Muscle layer of duodenum (tissue), 2 donors: Measurements from ENCODE around the gene WDR59.
"Not testable (repeated sequence)": the region's sequence is repeated elsewhere in the genome, so short reads cannot be mapped to it uniquely, and the experiment has no call there.

ENCODE experiments used
- H3K27ac ChIP-seq: one replicate; pipeline ENCODE4 v1.7.0; 2013; ENCODE audit warnings: mild to moderate bottlenecking, low read length
- H3K27me3 ChIP-seq: one replicate; pipeline ENCODE4 v1.7.0; 2013; ENCODE audit warnings: low read depth, mild to moderate bottlenecking, control low read depth, low read length
- H3K36me3 ChIP-seq, 2 donors: one replicate each; pipeline ENCODE4 v1.7.0; 2013; ENCODE audit warnings: low read length in 2 of 2, control low read depth in 1 of 2, mild to moderate bottlenecking in 1 of 2; ENCODE audit not compliant: insufficient read depth in 2 of 2, control insufficient read depth in 1 of 2
- H3K4me1 ChIP-seq, 2 donors: one replicate each; pipeline ENCODE4 v1.7.0; 2013; ENCODE audit warnings: low read length in 2 of 2, mild to moderate bottlenecking in 2 of 2, control low read depth in 1 of 2, moderate library complexity in 1 of 2; ENCODE audit not compliant: insufficient read depth in 2 of 2, control insufficient read depth in 1 of 2
- H3K4me3 ChIP-seq, 2 donors: one replicate each; pipeline ENCODE4 v1.7.0; 2013; ENCODE audit warnings: low read length in 2 of 2, low read depth in 1 of 2, mild to moderate bottlenecking in 1 of 2
- H3K9me3 ChIP-seq, 2 donors: one replicate each; pipeline ENCODE4 v1.7.0; 2013; ENCODE audit warnings: low read length in 2 of 2, control low read depth in 1 of 2, mild to moderate bottlenecking in 1 of 2; ENCODE audit not compliant: control insufficient read depth in 1 of 2
- donor health status: healthy.

The WDR59 gene

GRCh38 chr16:74997042-74997491 lies 12.1 kb upstream of the WDR59 start:
- Histone ChIP-seq H3K4me3 (no peak overlapping the region), H3K4me1 (peaks cover 0 to 16% of the 10 kb centered on the region in 2 donors), H3K36me3 (no peaks in the 10 kb centered on the region), H3K27ac (no peak overlapping the region), H3K9me3 (no peaks in the 10 kb centered on the region), H3K27me3 (no peaks in the 10 kb centered on the region)

GRCh38 chr16:74995986-74996385 lies 11.1 kb upstream of the WDR59 start:
- Histone ChIP-seq H3K4me1 (peaks cover 0 to 12% of the 10 kb centered on the region in 2 donors), H3K4me3 (no peak overlapping the region), H3K27me3 (no peaks in the 10 kb centered on the region), H3K27ac (no peak overlapping the region), H3K36me3 (no peaks in the 10 kb centered on the region), H3K9me3 (no peaks in the 10 kb centered on the region)

GRCh38 chr16:74991593-74992403 lies 6.9 kb upstream of the WDR59 start:
- H3K9me3 ChIP-seq: no peaks in the 10 kb centered on the region
- peak overlapping the region; percentile 89 for H3K27ac ChIP-seq
- H3K4me3 ChIP-seq: peak overlapping the region in 1 of 2 donors; percentile 8
- peaks cover 0 to 6% of the 10 kb centered on the region in 2 donors for H3K4me1 ChIP-seq
- H3K36me3 ChIP-seq: no peaks in the 10 kb centered on the region
- no peaks in the 10 kb centered on the region for H3K27me3 ChIP-seq

GRCh38 chr16:74991268-74991592 lies 6.3 kb upstream of the WDR59 start:
- Histone ChIP-seq H3K36me3 (no peaks in the 10 kb centered on the region), H3K9me3 (no peaks in the 10 kb centered on the region), H3K4me3 (no peak overlapping the region), H3K27me3 (no peaks in the 10 kb centered on the region), H3K4me1 (peaks cover 0 to 6% of the 10 kb centered on the region in 2 donors), H3K27ac (no peak overlapping the region)

- H3K9me3 ChIP-seq: no peaks in the 10 kb centered on the region
- H3K36me3 ChIP-seq: no peaks in the 10 kb centered on the region
- no peaks in the 10 kb centered on the region for H3K27me3 ChIP-seq
- no peak overlapping the region for H3K27ac ChIP-seq
- H3K4me3 ChIP-seq: no peak overlapping the region
- H3K4me1 ChIP-seq: peaks cover 0 to 6% of the 10 kb centered on the region in 2 donors
Measured at GRCh38 chr16:74990832-74991231, 5.9 kb upstream of the WDR59 start.

- H3K4me1 ChIP-seq, H3K27me3 ChIP-seq, H3K4me3 ChIP-seq, H3K36me3 ChIP-seq, H3K27ac ChIP-seq, H3K9me3 ChIP-seq: not testable (repeated sequence)
Measured at GRCh38 chr16:74989864-74990263, 4.9 kb upstream of the WDR59 start.

GRCh38 chr16:74987027-74987681 lies 2.2 kb upstream of the WDR59 start:
- Histone ChIP-seq H3K27me3 (no peaks in the 10 kb centered on the region), H3K27ac (no peak overlapping the region), H3K9me3 (no peaks in the 10 kb centered on the region), H3K4me3 (no peak overlapping the region), H3K4me1 (peaks cover 0 to 4% of the 10 kb centered on the region in 2 donors), H3K36me3 (no peaks in the 10 kb centered on the region)

GRCh38 chr16:74984194-74984528 lies 762 bp downstream of the WDR59 start:
- no peaks in the 10 kb centered on the region for H3K27me3 ChIP-seq
- H3K4me3 ChIP-seq: peak overlapping the region; percentile 88 to 91
- H3K36me3 ChIP-seq: no peaks in the 10 kb centered on the region
- no peaks in the 10 kb centered on the region for H3K9me3 ChIP-seq
- peak overlapping the region; percentile 67 for H3K27ac ChIP-seq
- H3K4me1 ChIP-seq: peaks cover 0 to 3% of the 10 kb centered on the region in 2 donors

GRCh38 chr16:74982256-74982655 lies 2.7 kb downstream of the WDR59 start:
- Histone ChIP-seq H3K27ac (no peak overlapping the region), H3K27me3 (no peaks in the 10 kb centered on the region), H3K9me3 (no peaks in the 10 kb centered on the region), H3K4me1 (peaks cover 0 to 3% of the 10 kb centered on the region in 2 donors), H3K36me3 (no peaks in the 10 kb centered on the region), H3K4me3 (no peak overlapping the region)

GRCh38 chr16:74975591-74975990 lies 9.3 kb downstream of the WDR59 start:
- Histone ChIP-seq H3K27ac (no peak overlapping the region), H3K4me3 (no peak overlapping the region), H3K36me3 (peaks cover 0 to 3% of the 10 kb centered on the region in 2 donors), H3K27me3 (no peaks in the 10 kb centered on the region), H3K4me1 (no peaks in the 10 kb centered on the region), H3K9me3 (no peaks in the 10 kb centered on the region)

- H3K36me3 ChIP-seq: peaks cover 0 to 3% of the 10 kb centered on the region in 2 donors
- no peaks in the 10 kb centered on the region for H3K27me3 ChIP-seq
- no peaks in the 10 kb centered on the region for H3K9me3 ChIP-seq
- H3K4me3 ChIP-seq: no peak overlapping the region
- H3K27ac ChIP-seq: no peak overlapping the region
- no peaks in the 10 kb centered on the region for H3K4me1 ChIP-seq
Measured at GRCh38 chr16:74973304-74973703, 11.6 kb downstream of the WDR59 start.
